Progenitor cell of endocrine pancreas (in vitro differentiated cells): Measurements from ENCODE around the gene SLITRK3. TPM values are rescaled to one million over a fixed set of nuclear protein-coding genes. Genes with fewer than 3 reads are reported as not detected.

Experiments
- DNase-seq: peaks from one replicate; pipeline ENCODE4 v3.0.0; 2021; ENCODE audit warnings: low spot score; ENCODE audit not compliant: unreplicated experiment
- H3K27ac Mint-ChIP-seq: 2 replicates; pipeline ENCODE4 v1.8.0; 2021; ENCODE audit warnings: mild to moderate bottlenecking, moderate library complexity, mixed read lengths
- H3K27me3 Mint-ChIP-seq: 2 replicates; pipeline ENCODE4 v1.8.0; 2021; ENCODE audit warnings: mixed read lengths
- H3K36me3 Mint-ChIP-seq: 2 replicates; pipeline ENCODE4 v1.8.0; 2022; ENCODE audit warnings: mixed read lengths; ENCODE audit not compliant: insufficient read depth
- H3K4me1 Mint-ChIP-seq: 2 replicates; pipeline ENCODE4 v1.8.0; 2021; ENCODE audit warnings: low read depth, mixed read lengths
- H3K4me3 Mint-ChIP-seq: 2 replicates; pipeline ENCODE4 v1.8.0; 2021; ENCODE audit warnings: low read depth, mild to moderate bottlenecking, moderate library complexity, mixed read lengths
- H3K9me3 Mint-ChIP-seq: 2 replicates; pipeline ENCODE4 v1.8.0; 2021; ENCODE audit warnings: low read depth, mixed read lengths
- CTCF ChIP-seq: fragments of 200-600 bp; sonication (generic); IDR thresholded peaks from one replicate; pipeline ENCODE4 v1.5.0; 2021; ENCODE audit warnings: antibody characterized with exemption, mild to moderate bottlenecking; ENCODE audit not compliant: unreplicated experiment
- long read RNA-seq: library from polyadenylated mRNA; unstranded; transcript quantifications from one replicate; pipeline ENCODE4 v2.0.0, GENCODE V29; 2020
- total RNA-seq: library from RNA; stranded (reverse); gene quantifications from 2 replicates; pipeline ENCODE4 v1.2.1, GENCODE V29; 2021

The SLITRK3 gene, protein sequence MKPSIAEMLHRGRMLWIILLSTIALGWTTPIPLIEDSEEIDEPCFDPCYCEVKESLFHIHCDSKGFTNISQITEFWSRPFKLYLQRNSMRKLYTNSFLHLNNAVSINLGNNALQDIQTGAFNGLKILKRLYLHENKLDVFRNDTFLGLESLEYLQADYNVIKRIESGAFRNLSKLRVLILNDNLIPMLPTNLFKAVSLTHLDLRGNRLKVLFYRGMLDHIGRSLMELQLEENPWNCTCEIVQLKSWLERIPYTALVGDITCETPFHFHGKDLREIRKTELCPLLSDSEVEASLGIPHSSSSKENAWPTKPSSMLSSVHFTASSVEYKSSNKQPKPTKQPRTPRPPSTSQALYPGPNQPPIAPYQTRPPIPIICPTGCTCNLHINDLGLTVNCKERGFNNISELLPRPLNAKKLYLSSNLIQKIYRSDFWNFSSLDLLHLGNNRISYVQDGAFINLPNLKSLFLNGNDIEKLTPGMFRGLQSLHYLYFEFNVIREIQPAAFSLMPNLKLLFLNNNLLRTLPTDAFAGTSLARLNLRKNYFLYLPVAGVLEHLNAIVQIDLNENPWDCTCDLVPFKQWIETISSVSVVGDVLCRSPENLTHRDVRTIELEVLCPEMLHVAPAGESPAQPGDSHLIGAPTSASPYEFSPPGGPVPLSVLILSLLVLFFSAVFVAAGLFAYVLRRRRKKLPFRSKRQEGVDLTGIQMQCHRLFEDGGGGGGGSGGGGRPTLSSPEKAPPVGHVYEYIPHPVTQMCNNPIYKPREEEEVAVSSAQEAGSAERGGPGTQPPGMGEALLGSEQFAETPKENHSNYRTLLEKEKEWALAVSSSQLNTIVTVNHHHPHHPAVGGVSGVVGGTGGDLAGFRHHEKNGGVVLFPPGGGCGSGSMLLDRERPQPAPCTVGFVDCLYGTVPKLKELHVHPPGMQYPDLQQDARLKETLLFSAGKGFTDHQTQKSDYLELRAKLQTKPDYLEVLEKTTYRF
- not detected in 2 replicates for total RNA-seq
- long read RNA-seq: 0 reads

- H3K27me3 Mint-ChIP-seq: peaks cover 76% of the 10 kb centered on the region
Observed at GRCh38 chr3:165195640-165196576, at the start of gene SLITRK3. Gene SLITRK3, minus strand, starts transcription at chr3:165196384. Its CDS starts 5,554 bp downstream, at chr3:165190830.

DNA sequence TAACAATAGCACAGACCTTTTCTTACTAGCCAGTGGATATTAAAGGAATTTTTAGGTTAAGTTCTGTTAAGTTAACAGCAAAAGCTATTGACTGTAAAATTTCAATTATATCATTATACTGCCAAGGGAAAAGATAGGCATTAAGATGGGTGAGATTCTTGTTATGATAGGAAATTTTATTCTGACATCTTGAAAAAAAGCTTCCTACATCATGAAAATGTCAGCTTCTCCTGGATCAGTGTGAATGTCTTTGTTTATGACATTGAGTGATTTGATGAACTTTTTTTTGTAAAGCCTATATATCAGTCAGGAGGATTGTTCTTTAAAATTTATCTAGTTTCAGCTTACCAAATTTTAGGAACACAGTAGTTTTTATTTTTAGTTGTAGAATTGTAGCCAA lies 47.4 kb upstream of the SLITRK3 start:
- no peaks in the 10 kb centered on the region for H3K27me3 Mint-ChIP-seq

More at GRCh38 chr3:165195640-165196576, at the start of gene SLITRK3:
- TF ChIP-seq CTCF: no peak
- DNase-seq: no peak
- Mint-ChIP-seq H3K4me3 (peak within 1 kb of the TSS; percentile 74), H3K36me3 (no peaks in the 10 kb centered on the region), H3K9me3 (no peaks in the 10 kb centered on the region), H3K4me1 (peaks cover 36% of the 10 kb centered on the region), H3K27ac (peak within 1 kb of the TSS; percentile 2)

GRCh38 chr3:165233501-165234195 lies 37.5 kb upstream of the SLITRK3 start:
- H3K9me3 Mint-ChIP-seq: no peaks in the 10 kb centered on the region

More for the DNA sequence above, 47.4 kb upstream of the SLITRK3 start:
- Mint-ChIP-seq H3K36me3 (peaks cover 2% of the 10 kb centered on the region), H3K4me3 (no peak overlapping the region), H3K27ac (no peak overlapping the region), H3K9me3 (peaks cover 9% of the 10 kb centered on the region), H3K4me1 (no peaks in the 10 kb centered on the region)
- no peak for DNase-seq
- TF ChIP-seq CTCF: no peak

DNA sequence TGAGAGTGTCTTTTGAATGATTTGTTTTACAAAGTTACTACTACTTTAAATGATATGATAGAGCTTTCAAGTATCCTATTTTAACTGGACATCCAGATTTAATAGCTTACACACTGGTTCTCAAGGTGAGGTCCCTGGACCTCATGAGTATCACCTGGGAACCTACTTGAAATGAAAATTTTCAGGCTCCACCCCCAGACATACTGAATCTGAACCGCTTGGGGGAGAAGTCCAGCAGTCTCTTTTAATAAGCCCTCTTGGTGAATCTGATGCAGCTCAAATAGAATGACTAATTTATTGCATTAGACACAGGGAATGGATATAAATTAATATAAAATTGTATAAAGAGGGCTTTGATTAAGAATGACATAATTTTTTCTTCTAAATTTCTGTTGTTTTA lies 29.4 kb upstream of the SLITRK3 start:
- Mint-ChIP-seq H3K27ac (no peak overlapping the region), H3K27me3 (no peaks in the 10 kb centered on the region), H3K4me3 (no peak overlapping the region), H3K36me3 (no peaks in the 10 kb centered on the region), H3K9me3 (no peaks in the 10 kb centered on the region), H3K4me1 (no peaks in the 10 kb centered on the region)
- no peak for TF ChIP-seq CTCF
- DNase-seq: no peak

More at GRCh38 chr3:165233501-165234195, 37.5 kb upstream of the SLITRK3 start:
- Mint-ChIP-seq H3K36me3 (no peaks in the 10 kb centered on the region), H3K4me1 (no peaks in the 10 kb centered on the region), H3K27me3 (no peaks in the 10 kb centered on the region), H3K27ac (no peak overlapping the region), H3K4me3 (no peak overlapping the region)
- no peak for TF ChIP-seq CTCF
- DNase-seq: no peak
